Measurements from ENCODE around the gene CPEB3. TPM values are rescaled to one million over a fixed set of nuclear protein-coding genes. Genes with fewer than 3 reads are reported as not detected.

CPEB3 gene
- polyA plus RNA-seq, 2 of the 4 experiments (the other 2 are of a cell fraction), result 0.37 to 0.41 TPM

DNA sequence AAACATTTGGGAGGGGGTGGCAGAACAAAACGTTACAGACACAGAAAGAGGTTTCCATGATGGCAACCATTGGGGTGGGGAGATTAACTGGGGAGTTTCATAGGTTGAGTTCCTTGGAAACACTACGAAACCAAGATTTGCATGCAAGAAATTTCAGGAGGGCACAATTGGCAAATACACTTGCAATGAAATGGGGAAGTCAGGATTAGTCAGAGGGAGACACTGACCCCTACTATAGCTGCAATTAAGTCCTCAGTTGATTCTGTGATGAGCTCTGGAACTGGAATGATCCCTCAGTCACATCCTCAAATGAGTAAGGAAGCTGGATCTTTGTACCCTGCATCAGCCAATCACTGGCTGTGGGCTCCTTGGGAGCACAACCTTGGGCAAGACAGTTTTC is 22.1 kb downstream of the CPEB3 start:
- ATAC-seq (no peak), DNase-seq (ENCODE audit: low read depth in 1 of 2, low spot score in 1 of 2) (no peak), FAIRE-seq (no peak)
- CTCF ChIA-PET, result interaction anchor here (0.6 kb wide), 1 partner anchor 341 kb away, joined by 3 read pairs; no protein-coding TSS in a partner anchor
- H3K4me2 ChIP-seq, result no peak overlapping the region
- no peaks in the 10 kb centered on the region for H3K4me1 ChIP-seq
- POLR2A ChIA-PET, result no interaction called here
- no peaks in the 10 kb centered on the region for H3K9me3 ChIP-seq
- WGBS (ENCODE audit: missing lambda C conversion rate), result 56% methylated on average over 2 of the region's 2 CpGs
- no peak overlapping the region for H3K27ac ChIP-seq
- no peak overlapping the region for H3K4me3 ChIP-seq
- TF ChIP-seq, protein P1, sequence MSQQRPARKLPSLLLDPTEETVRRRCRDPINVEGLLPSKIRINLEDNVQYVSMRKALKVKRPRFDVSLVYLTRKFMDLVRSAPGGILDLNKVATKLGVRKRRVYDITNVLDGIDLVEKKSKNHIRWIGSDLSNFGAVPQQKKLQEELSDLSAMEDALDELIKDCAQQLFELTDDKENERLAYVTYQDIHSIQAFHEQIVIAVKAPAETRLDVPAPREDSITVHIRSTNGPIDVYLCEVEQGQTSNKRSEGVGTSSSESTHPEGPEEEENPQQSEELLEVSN (IDR thresholded peaks at IDR 0.05; ENCODE audit: borderline replicate concordance, low read depth), result no peak
- TF ChIP-seq ZNF302 (CRISPR knock-in tag; IDR thresholded peaks at IDR 0.05) (no peak), KDM5A (IDR thresholded peaks at IDR 0.05) (no peak), EHF (CRISPR knock-in tag; IDR thresholded peaks at IDR 0.05) (no peak), CHD4 (IDR thresholded peaks at IDR 0.05; ENCODE audit: borderline replicate concordance) (no peak), RFX5 (IDR thresholded peaks at IDR 0.05) (no peak), MAZ (IDR thresholded peaks at IDR 0.05; ENCODE audit: borderline replicate concordance, low read depth, low read length) (no peak), HOXA7 (CRISPR knock-in tag; IDR thresholded peaks at IDR 0.05) (no peak)
- TF ChIP-seq, protein P2, sequence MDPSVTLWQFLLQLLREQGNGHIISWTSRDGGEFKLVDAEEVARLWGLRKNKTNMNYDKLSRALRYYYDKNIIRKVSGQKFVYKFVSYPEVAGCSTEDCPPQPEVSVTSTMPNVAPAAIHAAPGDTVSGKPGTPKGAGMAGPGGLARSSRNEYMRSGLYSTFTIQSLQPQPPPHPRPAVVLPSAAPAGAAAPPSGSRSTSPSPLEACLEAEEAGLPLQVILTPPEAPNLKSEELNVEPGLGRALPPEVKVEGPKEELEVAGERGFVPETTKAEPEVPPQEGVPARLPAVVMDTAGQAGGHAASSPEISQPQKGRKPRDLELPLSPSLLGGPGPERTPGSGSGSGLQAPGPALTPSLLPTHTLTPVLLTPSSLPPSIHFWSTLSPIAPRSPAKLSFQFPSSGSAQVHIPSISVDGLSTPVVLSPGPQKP (IDR thresholded peaks at IDR 0.05; ENCODE audit: low read depth, low read length), result no peak

DNA sequence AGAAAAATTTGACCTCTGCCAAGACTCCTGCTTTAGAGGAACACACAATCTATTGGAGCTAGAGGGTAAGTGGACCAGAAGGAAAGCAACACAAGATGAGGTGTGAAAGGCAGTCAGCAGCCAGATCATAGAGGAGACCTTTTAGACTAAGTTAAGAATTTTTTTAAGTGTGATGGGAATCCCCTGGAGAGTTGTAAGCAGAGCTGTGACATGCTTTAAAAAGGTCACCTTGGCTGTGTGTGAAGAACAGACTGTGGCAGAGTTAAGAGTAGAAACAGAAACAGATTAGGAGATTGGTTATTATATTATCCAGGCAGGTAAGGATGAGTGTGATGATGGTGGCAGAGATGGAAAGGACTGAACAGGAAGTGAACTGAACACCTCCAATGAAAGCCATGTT is 23.5 kb downstream of the CPEB3 start:
- FAIRE-seq, result no peak
- ChIA-PET POLR2A (no interaction called here), CTCF (interaction anchor here (0.7 to 0.8 kb wide), 2 partner anchors 180 to 214 kb away, joined by 3 to 4 read pairs; no protein-coding TSS in a partner anchor)
- TF ChIP-seq MYC (IDR thresholded peaks at IDR 0.05; ENCODE audit: borderline replicate concordance, low read length), result no peak
- TF ChIP-seq, protein P3, sequence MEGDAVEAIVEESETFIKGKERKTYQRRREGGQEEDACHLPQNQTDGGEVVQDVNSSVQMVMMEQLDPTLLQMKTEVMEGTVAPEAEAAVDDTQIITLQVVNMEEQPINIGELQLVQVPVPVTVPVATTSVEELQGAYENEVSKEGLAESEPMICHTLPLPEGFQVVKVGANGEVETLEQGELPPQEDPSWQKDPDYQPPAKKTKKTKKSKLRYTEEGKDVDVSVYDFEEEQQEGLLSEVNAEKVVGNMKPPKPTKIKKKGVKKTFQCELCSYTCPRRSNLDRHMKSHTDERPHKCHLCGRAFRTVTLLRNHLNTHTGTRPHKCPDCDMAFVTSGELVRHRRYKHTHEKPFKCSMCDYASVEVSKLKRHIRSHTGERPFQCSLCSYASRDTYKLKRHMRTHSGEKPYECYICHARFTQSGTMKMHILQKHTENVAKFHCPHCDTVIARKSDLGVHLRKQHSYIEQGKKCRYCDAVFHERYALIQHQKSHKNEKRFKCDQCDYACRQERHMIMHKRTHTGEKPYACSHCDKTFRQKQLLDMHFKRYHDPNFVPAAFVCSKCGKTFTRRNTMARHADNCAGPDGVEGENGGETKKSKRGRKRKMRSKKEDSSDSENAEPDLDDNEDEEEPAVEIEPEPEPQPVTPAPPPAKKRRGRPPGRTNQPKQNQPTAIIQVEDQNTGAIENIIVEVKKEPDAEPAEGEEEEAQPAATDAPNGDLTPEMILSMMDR (IDR thresholded peaks at IDR 0.05), result no peak
- TF ChIP-seq, protein P4, sequence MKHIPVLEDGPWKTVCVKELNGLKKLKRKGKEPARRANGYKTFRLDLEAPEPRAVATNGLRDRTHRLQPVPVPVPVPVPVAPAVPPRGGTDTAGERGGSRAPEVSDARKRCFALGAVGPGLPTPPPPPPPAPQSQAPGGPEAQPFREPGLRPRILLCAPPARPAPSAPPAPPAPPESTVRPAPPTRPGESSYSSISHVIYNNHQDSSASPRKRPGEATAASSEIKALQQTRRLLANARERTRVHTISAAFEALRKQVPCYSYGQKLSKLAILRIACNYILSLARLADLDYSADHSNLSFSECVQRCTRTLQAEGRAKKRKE (CRISPR knock-in tag; IDR thresholded peaks at IDR 0.05; ENCODE audit: low read depth), result no peak
- TF ChIP-seq TP53 (CRISPR knock-in tag; IDR thresholded peaks at IDR 0.05), result no peak
- TF ChIP-seq HOXB13 (CRISPR knock-in tag; IDR thresholded peaks at IDR 0.05; ENCODE audit: low read depth), result no peak
- TF ChIP-seq, protein P1 (IDR thresholded peaks at IDR 0.05; ENCODE audit: borderline replicate concordance, low read depth), result no peak
- Histone ChIP-seq H3K4me2 (no peak overlapping the region), H3K4me3 (no peak overlapping the region), H3K4me1 (no peaks in the 10 kb centered on the region), H3K27ac (no peak overlapping the region), H3K9me3 (no peaks in the 10 kb centered on the region)
- DNase-seq (ENCODE audit: low read depth in 1 of 2, low spot score in 1 of 2), result no peak
- no peak for ATAC-seq

DNA sequence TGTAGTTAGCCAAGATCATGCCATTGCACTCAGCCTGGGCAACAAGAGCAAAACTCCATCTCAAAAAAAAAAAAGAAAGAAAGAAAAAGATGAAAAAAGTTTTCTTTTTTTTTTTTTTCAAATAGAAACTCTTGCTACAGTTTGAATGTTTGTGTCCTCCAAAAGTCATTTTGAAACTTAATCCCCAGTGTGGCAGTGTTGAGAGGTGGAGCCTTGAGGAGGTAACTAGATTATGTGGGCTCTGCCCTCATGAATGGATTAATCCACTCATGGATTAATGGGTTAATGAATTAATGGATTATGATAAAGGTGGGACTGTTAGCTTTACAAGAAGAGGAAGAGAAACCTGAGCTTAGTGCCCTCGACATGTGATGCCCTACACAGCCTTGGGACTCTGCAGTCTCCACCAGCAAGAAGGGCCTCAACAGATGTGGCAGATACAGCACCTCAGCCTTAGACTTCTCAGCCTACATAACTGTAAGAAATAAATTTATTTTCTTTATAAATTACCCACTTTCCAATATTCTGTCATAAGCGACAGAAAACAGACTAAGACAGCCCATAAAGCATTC is 25.1 kb downstream of the CPEB3 start:
- ChIA-PET CTCF (interaction anchor here (1.0 kb wide), 1 partner anchor 26 kb away, joined by 3 read pairs; the partner anchor contains the start of gene MARCHF5), POLR2A (no interaction called here)
- 56% methylated on average over 2 of the region's 2 CpGs for WGBS (ENCODE audit: missing lambda C conversion rate)
- no peak overlapping the region for H3K27ac ChIP-seq
- ATAC-seq, result no peak
- DNase-seq (ENCODE audit: low read depth in 1 of 2, low spot score in 1 of 2), result no peak
- H3K4me2 ChIP-seq, result no peak overlapping the region
- no peaks in the 10 kb centered on the region for H3K4me1 ChIP-seq
- no peak overlapping the region for H3K4me3 ChIP-seq
- no peaks in the 10 kb centered on the region for H3K9me3 ChIP-seq
- no peak for FAIRE-seq
- no peak for TF ChIP-seq FOXS1 (CRISPR knock-in tag; IDR thresholded peaks at IDR 0.05)
- TF ChIP-seq HEYL (CRISPR knock-in tag; IDR thresholded peaks at IDR 0.05), result no peak
- no peak for TF ChIP-seq EP300 (IDR thresholded peaks at IDR 0.05)
- TF ChIP-seq HOXA7 (CRISPR knock-in tag; IDR thresholded peaks at IDR 0.05), result no peak
- TF ChIP-seq CBX2 (IDR thresholded peaks at IDR 0.05; ENCODE audit: borderline replicate concordance, low read depth), result no peak
- TF ChIP-seq, protein P5, sequence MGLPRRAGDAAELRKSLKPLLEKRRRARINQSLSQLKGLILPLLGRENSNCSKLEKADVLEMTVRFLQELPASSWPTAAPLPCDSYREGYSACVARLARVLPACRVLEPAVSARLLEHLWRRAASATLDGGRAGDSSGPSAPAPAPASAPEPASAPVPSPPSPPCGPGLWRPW (IDR thresholded peaks at IDR 0.05), result no peak
- TF ChIP-seq CBX8 (IDR thresholded peaks at IDR 0.05), result no peak
- TF ChIP-seq, protein P6, sequence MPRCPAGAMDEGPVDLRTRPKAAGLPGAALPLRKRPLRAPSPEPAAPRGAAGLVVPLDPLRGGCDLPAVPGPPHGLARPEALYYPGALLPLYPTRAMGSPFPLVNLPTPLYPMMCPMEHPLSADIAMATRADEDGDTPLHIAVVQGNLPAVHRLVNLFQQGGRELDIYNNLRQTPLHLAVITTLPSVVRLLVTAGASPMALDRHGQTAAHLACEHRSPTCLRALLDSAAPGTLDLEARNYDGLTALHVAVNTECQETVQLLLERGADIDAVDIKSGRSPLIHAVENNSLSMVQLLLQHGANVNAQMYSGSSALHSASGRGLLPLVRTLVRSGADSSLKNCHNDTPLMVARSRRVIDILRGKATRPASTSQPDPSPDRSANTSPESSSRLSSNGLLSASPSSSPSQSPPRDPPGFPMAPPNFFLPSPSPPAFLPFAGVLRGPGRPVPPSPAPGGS (IDR thresholded peaks at IDR 0.05), result no peak
- TF ChIP-seq MYC (IDR thresholded peaks at IDR 0.05; ENCODE audit: borderline replicate concordance, low read length), result no peak
- TF ChIP-seq NR3C1 (IDR thresholded peaks at IDR 0.05), result no peak
- no peak for TF ChIP-seq RARB (CRISPR knock-in tag; IDR thresholded peaks at IDR 0.05)
- TF ChIP-seq POLR2A (IDR thresholded peaks at IDR 0.05; ENCODE audit: low read length), result no peak
- no peak for TF ChIP-seq TP53 (CRISPR knock-in tag; IDR thresholded peaks at IDR 0.05)
- TF ChIP-seq ESRRA (IDR thresholded peaks at IDR 0.05; ENCODE audit: borderline replicate concordance, low read length), result no peak
- TF ChIP-seq JUNB (IDR thresholded peaks at IDR 0.05), result no peak
- no peak for TF ChIP-seq PHF8 (IDR thresholded peaks at IDR 0.05; ENCODE audit: borderline replicate concordance, low read depth)
- TF ChIP-seq, protein P7, sequence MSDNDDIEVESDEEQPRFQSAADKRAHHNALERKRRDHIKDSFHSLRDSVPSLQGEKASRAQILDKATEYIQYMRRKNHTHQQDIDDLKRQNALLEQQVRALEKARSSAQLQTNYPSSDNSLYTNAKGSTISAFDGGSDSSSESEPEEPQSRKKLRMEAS (IDR thresholded peaks at IDR 0.05), result no peak
- no peak for TF ChIP-seq NFE2L2 (conservative IDR thresholded peaks at IDR 0.05; ENCODE audit: low read length)
